H9 (cell line): ENCODE measurements around the gene ZFP36. TPM values are rescaled to one million over a fixed set of nuclear protein-coding genes. Genes with fewer than 3 reads are reported as not detected.

Source experiments
- DNase-seq: peaks from one replicate; pipeline ENCODE4 v3.0.0-alpha.2; 2017
- H2AFZ ChIP-seq: one replicate; pipeline ENCODE4 v1.6.1; 2013; ENCODE audit warnings: mild to moderate bottlenecking, low read length, control low read depth, moderate library complexity
- H2AK5ac ChIP-seq: 2 replicates; pipeline ENCODE4 v1.6.1; 2013; ENCODE audit warnings: low read length, control low read depth, mixed read lengths; ENCODE audit not compliant: insufficient read length
- H2BK120ac ChIP-seq: one replicate; pipeline ENCODE4 v1.6.1; 2013; ENCODE audit warnings: low read depth, mild to moderate bottlenecking, low read length, control low read depth, inconsistent platforms; ENCODE audit not compliant: poor library complexity, severe bottlenecking
- H2BK12ac ChIP-seq: 2 replicates; pipeline ENCODE4 v1.6.1; 2013; ENCODE audit warnings: low read length, control low read depth, mixed read lengths, low read depth; ENCODE audit not compliant: insufficient read length
- H2BK15ac ChIP-seq: 2 replicates; pipeline ENCODE4 v1.6.1; 2013; ENCODE audit warnings: low read depth, low read length, control low read depth
- H2BK20ac ChIP-seq: one replicate; pipeline ENCODE4 v1.6.1; 2013; ENCODE audit warnings: low read depth, mild to moderate bottlenecking, low read length, control low read depth, inconsistent platforms; ENCODE audit not compliant: poor library complexity, severe bottlenecking
- H2BK5ac ChIP-seq: 2 replicates; pipeline ENCODE4 v1.6.1; 2013; ENCODE audit warnings: low read length, control low read depth, mixed read lengths; ENCODE audit not compliant: insufficient read length
- H3K14ac ChIP-seq: 2 replicates; pipeline ENCODE4 v1.6.1; 2013; ENCODE audit warnings: low read length, control low read depth; ENCODE audit not compliant: insufficient read depth
- H3K18ac ChIP-seq: 2 replicates; pipeline ENCODE4 v1.6.1; 2013; ENCODE audit warnings: low read depth, mild to moderate bottlenecking, mixed read lengths, low read length, control low read depth; ENCODE audit not compliant: insufficient read length
- H3K23ac ChIP-seq: 2 replicates; pipeline ENCODE4 v1.6.1; 2013; ENCODE audit warnings: low read length, control low read depth, mixed read lengths, low read depth; ENCODE audit not compliant: insufficient read length
- H3K23me2 ChIP-seq: 2 replicates; pipeline ENCODE4 v1.6.1; 2013; ENCODE audit warnings: low read depth, mild to moderate bottlenecking, mixed read lengths, low read length, control low read depth; ENCODE audit not compliant: insufficient read length, poor library complexity, severe bottlenecking
- H3K27ac ChIP-seq: 2 replicates; pipeline ENCODE4 v1.5.1; 2013; ENCODE audit warnings: low read length, control low read depth, mixed read lengths, low read depth; ENCODE audit not compliant: insufficient read length
- H3K27me3 ChIP-seq: 2 replicates; pipeline ENCODE4 v1.6.1; 2013; ENCODE audit warnings: low read length, control low read depth, inconsistent platforms; ENCODE audit not compliant: insufficient read depth
- H3K4ac ChIP-seq: 2 replicates; pipeline ENCODE4 v1.6.1; 2013; ENCODE audit warnings: low read depth, mild to moderate bottlenecking, control low read depth, inconsistent platforms, low read length, moderate library complexity
- H3K4me1 ChIP-seq: 2 replicates; pipeline ENCODE4 v1.6.1; 2013; ENCODE audit warnings: low read length, control low read depth, inconsistent platforms; ENCODE audit not compliant: insufficient read depth
- H3K4me2 ChIP-seq: 2 replicates; pipeline ENCODE4 v1.6.1; 2013; ENCODE audit warnings: low read length, control low read depth, mixed read lengths; ENCODE audit not compliant: insufficient read length, insufficient read depth
- H3K56ac ChIP-seq: 2 replicates; pipeline ENCODE4 v1.6.1; 2013; ENCODE audit warnings: low read depth, mild to moderate bottlenecking, mixed read lengths, low read length, control low read depth; ENCODE audit not compliant: insufficient read length
- H3K79me1 ChIP-seq: 2 replicates; pipeline ENCODE4 v1.6.1; 2013; ENCODE audit warnings: low read depth, mild to moderate bottlenecking, moderate library complexity, low read length, control low read depth, inconsistent platforms; ENCODE audit not compliant: insufficient read depth, poor library complexity, severe bottlenecking
- H3K79me2 ChIP-seq: 2 replicates; pipeline ENCODE4 v1.6.1; 2013; ENCODE audit warnings: low read length, control low read depth, inconsistent platforms; ENCODE audit not compliant: insufficient read depth
- H3K9ac ChIP-seq: 2 replicates; pipeline ENCODE4 v1.6.1; 2013; ENCODE audit warnings: low read length, control low read depth, mixed read lengths; ENCODE audit not compliant: insufficient read length; ENCODE audit errors: extremely low read depth
- H3K9me3 ChIP-seq: one replicate; pipeline ENCODE4 v1.6.1; 2013; ENCODE audit warnings: low read depth, low read length, inconsistent platforms; ENCODE audit not compliant: control insufficient read depth
- H3T11ph ChIP-seq: one replicate; pipeline ENCODE4 v1.6.1; 2013; ENCODE audit warnings: mild to moderate bottlenecking, low read length, control low read depth, inconsistent platforms
- H4K20me1 ChIP-seq: one replicate; pipeline ENCODE4 v1.6.1; 2013; ENCODE audit not compliant: control insufficient read depth, insufficient read length, insufficient read depth
- H4K5ac ChIP-seq: 2 replicates; pipeline ENCODE4 v1.6.1; 2013; ENCODE audit warnings: low read depth, mild to moderate bottlenecking, mixed read lengths, low read length, control low read depth; ENCODE audit not compliant: insufficient read length
- H4K8ac ChIP-seq: replicated peaks from 2 replicates; pipeline ENCODE4 v1.6.1; 2013; ENCODE audit warnings: low read length, control low read depth, mixed read lengths, low read depth; ENCODE audit not compliant: insufficient read length
- H4K91ac ChIP-seq: 2 replicates; pipeline ENCODE4 v1.6.1; 2013; ENCODE audit warnings: low read depth, mild to moderate bottlenecking, moderate library complexity, mixed read lengths, low read length, control low read depth; ENCODE audit not compliant: insufficient read length
- H3K27ac Mint-ChIP-seq, 3 experiments: 2 replicates in 2 of 3; 3 replicates in 1 of 3; pipeline ENCODE4 v1.8.0; 2020 to 2021; ENCODE audit warnings: mixed read lengths in 3 of 3, mild to moderate bottlenecking in 1 of 3, moderate library complexity in 1 of 3
- H3K27me3 Mint-ChIP-seq: 2 replicates; pipeline ENCODE4 v1.8.0; 2021; ENCODE audit warnings: low read depth, mild to moderate bottlenecking, moderate library complexity, mixed read lengths
- H3K36me3 Mint-ChIP-seq, 3 experiments: 2 replicates in 2 of 3; 3 replicates in 1 of 3; pipeline ENCODE4 v1.8.0; 2020 to 2021; ENCODE audit warnings: low read depth in 3 of 3, mixed read lengths in 3 of 3; ENCODE audit not compliant: insufficient read depth in 1 of 3
- H3K4me1 Mint-ChIP-seq, 2 experiments: 2 replicates each; pipeline ENCODE4 v1.8.0; 2020; ENCODE audit warnings: mixed read lengths in 2 of 2
- H3K4me3 Mint-ChIP-seq, 2 experiments: 2 replicates in 1 of 2; 3 replicates in 1 of 2; pipeline ENCODE4 v1.8.0; 2020 to 2021; ENCODE audit warnings: mild to moderate bottlenecking in 2 of 2, mixed read lengths in 2 of 2, moderate library complexity in 1 of 2
- H3K9me3 Mint-ChIP-seq, 2 experiments: 2 replicates in 1 of 2; 3 replicates in 1 of 2; pipeline ENCODE4 v1.8.0; 2020; ENCODE audit warnings: mild to moderate bottlenecking in 2 of 2, mixed read lengths in 2 of 2, moderate library complexity in 1 of 2
- WGBS: extraction: QIAGEN DNeasy Blood & Tissue Kit; methylation state at CpG from one replicate; pipeline ENCODE4 v1.1.7; 2013; ENCODE audit warnings: missing lambda C conversion rate, low lambda C conversion rate, mixed read lengths; ENCODE audit not compliant: insufficient read length; ENCODE audit errors: extremely low coverage; 5-methylcytosine and 5-hydroxymethylcytosine counted together
- total RNA-seq: library from RNA; stranded (reverse); gene quantifications from 2 replicates; pipeline ENCODE4 v1.2.1, GENCODE V29; 2021
- TF ChIP-seq, protein P1 (sequence below): fragments of 200-600 bp; sonication (generic); conservative IDR thresholded peaks from 3 replicates; pipeline ENCODE4 v1.8.0; 2021; ENCODE audit warnings: antibody characterized with exemption, mild to moderate bottlenecking

ZFP36 gene
- total RNA-seq, 1 experiment from 2014 or later, result 14.6 TPM

DNA sequence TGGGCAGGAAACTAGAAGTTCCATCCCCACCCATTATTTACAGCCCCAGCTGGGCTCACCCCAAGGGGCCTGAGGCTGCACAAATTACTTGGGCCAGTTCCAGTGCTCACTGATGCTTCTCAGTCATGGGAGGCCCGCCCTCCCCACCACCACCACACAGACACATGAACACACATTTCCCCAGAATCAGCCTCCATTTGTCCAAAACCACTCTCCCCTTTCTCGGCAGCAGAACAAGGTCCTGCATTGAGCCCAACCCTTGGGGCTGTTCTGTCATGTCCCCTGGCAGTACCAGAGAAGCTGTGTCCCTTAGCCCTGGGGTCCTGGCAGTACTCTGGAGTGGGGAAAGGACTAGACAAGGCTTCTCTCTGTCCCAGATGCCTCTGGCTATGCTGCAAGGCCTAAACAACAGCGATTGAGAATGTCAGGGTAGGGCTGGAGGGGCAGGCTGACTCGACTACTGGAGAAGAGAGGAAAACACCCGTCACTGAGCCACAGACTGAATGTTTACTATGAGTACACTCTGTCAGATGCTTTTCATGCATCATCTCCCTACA is 42.7 kb upstream of the ZFP36 start:
- Histone ChIP-seq H3K79me2 (no peaks in the 10 kb centered on the region), H2AFZ (no peak overlapping the region), H3K23ac (no peak overlapping the region), H3K9ac (no peak overlapping the region), H2AK5ac (no peak overlapping the region), H4K8ac (no peak overlapping the region), H2BK15ac (no peak overlapping the region), H3K9me3 (no peaks in the 10 kb centered on the region), H3K14ac (no peak overlapping the region; the same call in 1 of the 2 replicates), H3K4me1 (no peaks in the 10 kb centered on the region), H2BK5ac (no peak overlapping the region), H3K23me2 (no peaks in the 10 kb centered on the region), H2BK20ac (no peak overlapping the region), H4K91ac (no peak overlapping the region), H2BK120ac (no peak overlapping the region), H3T11ph (no peak overlapping the region), H3K27me3 (no peaks in the 10 kb centered on the region), H4K5ac (no peak overlapping the region), H3K56ac (no peak overlapping the region), H3K4me2 (no peak overlapping the region), H4K20me1 (no peaks in the 10 kb centered on the region), H3K4ac (no peak overlapping the region), H3K79me1 (no peaks in the 10 kb centered on the region), H2BK12ac (no peak overlapping the region), H3K27ac (no peak overlapping the region), H3K18ac (no peak overlapping the region)
- DNase-seq, result no peak
- H3K27me3 Mint-ChIP-seq, result no peaks in the 10 kb centered on the region; the same call in none of the 2 replicates
- H3K27ac Mint-ChIP-seq, result peak overlapping the region in 1 of 3 experiments; percentile 63; a peak in 1 of 7 replicates
- no peaks in the 10 kb centered on the region for H3K9me3 Mint-ChIP-seq
- peaks cover 22 to 71% (median 52%) of the 10 kb centered on the region in 3 experiments; a peak in 6 of 7 replicates for H3K36me3 Mint-ChIP-seq
- TF ChIP-seq, protein P1, sequence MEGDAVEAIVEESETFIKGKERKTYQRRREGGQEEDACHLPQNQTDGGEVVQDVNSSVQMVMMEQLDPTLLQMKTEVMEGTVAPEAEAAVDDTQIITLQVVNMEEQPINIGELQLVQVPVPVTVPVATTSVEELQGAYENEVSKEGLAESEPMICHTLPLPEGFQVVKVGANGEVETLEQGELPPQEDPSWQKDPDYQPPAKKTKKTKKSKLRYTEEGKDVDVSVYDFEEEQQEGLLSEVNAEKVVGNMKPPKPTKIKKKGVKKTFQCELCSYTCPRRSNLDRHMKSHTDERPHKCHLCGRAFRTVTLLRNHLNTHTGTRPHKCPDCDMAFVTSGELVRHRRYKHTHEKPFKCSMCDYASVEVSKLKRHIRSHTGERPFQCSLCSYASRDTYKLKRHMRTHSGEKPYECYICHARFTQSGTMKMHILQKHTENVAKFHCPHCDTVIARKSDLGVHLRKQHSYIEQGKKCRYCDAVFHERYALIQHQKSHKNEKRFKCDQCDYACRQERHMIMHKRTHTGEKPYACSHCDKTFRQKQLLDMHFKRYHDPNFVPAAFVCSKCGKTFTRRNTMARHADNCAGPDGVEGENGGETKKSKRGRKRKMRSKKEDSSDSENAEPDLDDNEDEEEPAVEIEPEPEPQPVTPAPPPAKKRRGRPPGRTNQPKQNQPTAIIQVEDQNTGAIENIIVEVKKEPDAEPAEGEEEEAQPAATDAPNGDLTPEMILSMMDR, result no peak
- H3K4me1 Mint-ChIP-seq, result no peaks in the 10 kb centered on the region
- WGBS, result no CpG with 5 or more reads among the region's 5 CpGs
- peak overlapping the region in 1 of 2 experiments; percentile 40; a peak in 1 of 5 replicates for H3K4me3 Mint-ChIP-seq
